Suprapubic skin (tissue), 4 donors: ENCODE data around the gene SCAF8.

Experiments
- CTCF ChIP-seq, 2 donors: fragments of 200-600 bp in 1 of 2; fragments of 450-650 bp in 1 of 2; sonication (generic) in 1 of 2; IDR thresholded peaks; one replicate each; pipeline ENCODE4 v1.5.1; 2016 to 2019; ENCODE audit warnings: antibody characterized with exemption in 2 of 2, mild to moderate bottlenecking in 1 of 2, moderate library complexity in 1 of 2
- EP300 ChIP-seq: sonication (generic); formaldehyde crosslinking; IDR thresholded peaks from one replicate; pipeline ENCODE4 v1.6.1; 2017; ENCODE audit warnings: antibody characterized with exemption
- POLR2A ChIP-seq, 2 donors: fragments of 450-650 bp; IDR thresholded peaks; one replicate each; pipeline ENCODE4 v1.6.1; 2017; ENCODE audit warnings: antibody characterized with exemption in 2 of 2, mild to moderate bottlenecking in 2 of 2, moderate library complexity in 2 of 2
- POLR2AphosphoS5 ChIP-seq, 3 donors: sonication (generic); formaldehyde crosslinking; IDR thresholded peaks; one replicate each; pipeline ENCODE4 v1.6.1; 2017; ENCODE audit warnings: antibody characterized with exemption in 3 of 3

GRCh38 chr6:154821099-154821498, 87.9 kb downstream of the SCAF8 start:
- TF ChIP-seq POLR2AphosphoS5 (IDR thresholded peaks at IDR 0.05), result no peak
- no peak for TF ChIP-seq CTCF (IDR thresholded peaks at IDR 0.05)
- TF ChIP-seq POLR2A (IDR thresholded peaks at IDR 0.05), result no peak
- TF ChIP-seq EP300, result no peak
